Measurements from ENCODE around the gene ISG20L2. TPM values are rescaled to one million over a fixed set of nuclear protein-coding genes. Genes with fewer than 3 reads are reported as not detected.
A peak's percentile ranks its signal among the peaks of the same experiment; 100 is the strongest.

The ISG20L2 gene
- total RNA-seq, 1 donor from 2014 or later = 23.7 TPM

DNA sequence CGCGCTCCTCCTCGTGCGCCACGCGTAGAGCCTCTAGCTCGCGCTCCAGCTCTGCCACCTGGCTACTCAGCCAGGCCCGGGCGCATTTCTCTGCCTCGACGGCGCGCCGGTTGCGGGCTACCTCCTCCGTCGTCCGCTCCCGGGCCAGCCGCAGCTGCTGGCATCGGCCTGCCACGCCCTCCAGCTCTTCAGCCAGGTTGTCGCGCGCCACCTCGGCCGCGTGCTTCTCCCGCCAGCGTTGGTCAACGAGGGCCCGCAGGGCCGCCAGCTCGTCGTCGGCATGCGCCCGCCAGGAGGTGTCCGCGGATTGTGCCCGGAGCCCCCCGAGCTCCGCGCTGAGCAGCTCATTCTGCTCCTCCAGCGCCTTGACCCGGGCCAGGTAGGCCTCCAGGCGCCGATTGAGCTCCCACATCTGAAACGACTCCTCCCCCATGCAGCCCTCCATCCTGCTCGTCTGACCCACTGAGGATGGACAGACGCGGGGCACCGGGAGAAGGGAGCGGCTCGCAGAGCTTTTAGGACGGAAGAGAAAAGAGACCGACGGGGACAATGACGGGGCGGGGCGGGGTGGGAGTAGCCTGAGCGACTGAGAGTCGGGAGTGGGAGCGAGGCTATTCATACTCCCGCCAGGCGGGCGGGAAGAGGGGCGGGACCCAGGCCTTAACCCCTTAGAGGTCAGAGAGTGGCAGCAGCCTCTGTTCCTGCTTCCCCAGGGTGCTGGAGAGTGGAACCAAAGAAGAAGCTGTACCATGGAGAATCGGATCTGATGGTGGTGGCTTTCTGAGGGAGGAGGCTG lies 51.5 kb downstream of the ISG20L2 start, which contains the start of gene NES:
Gene NES, minus strand, starts transcription at position 588 of the 796 bp plus-strand sequence. Its CDS starts 143 bp downstream, at position 445.
- Mint-ChIP-seq H3K27ac (ENCODE audit: unreplicated experiment) (peak within 1 kb of the TSS; percentile 62), H3K4me3 (ENCODE audit: unreplicated experiment) (peak within 1 kb of the TSS; percentile 64), H3K4me1 (ENCODE audit: low read depth) (peaks cover 25% of the 10 kb centered on the region), H3K27me3 (ENCODE audit: low read depth) (peaks cover 27% of the 10 kb centered on the region), H3K9me3 (ENCODE audit: low read depth) (no peaks in the 10 kb centered on the region), H3K36me3 (ENCODE audit: low read depth) (peaks cover 6% of the 10 kb centered on the region)
- no peak for DNase-seq (ENCODE audit: low spot score)
- TF ChIP-seq, protein P1, sequence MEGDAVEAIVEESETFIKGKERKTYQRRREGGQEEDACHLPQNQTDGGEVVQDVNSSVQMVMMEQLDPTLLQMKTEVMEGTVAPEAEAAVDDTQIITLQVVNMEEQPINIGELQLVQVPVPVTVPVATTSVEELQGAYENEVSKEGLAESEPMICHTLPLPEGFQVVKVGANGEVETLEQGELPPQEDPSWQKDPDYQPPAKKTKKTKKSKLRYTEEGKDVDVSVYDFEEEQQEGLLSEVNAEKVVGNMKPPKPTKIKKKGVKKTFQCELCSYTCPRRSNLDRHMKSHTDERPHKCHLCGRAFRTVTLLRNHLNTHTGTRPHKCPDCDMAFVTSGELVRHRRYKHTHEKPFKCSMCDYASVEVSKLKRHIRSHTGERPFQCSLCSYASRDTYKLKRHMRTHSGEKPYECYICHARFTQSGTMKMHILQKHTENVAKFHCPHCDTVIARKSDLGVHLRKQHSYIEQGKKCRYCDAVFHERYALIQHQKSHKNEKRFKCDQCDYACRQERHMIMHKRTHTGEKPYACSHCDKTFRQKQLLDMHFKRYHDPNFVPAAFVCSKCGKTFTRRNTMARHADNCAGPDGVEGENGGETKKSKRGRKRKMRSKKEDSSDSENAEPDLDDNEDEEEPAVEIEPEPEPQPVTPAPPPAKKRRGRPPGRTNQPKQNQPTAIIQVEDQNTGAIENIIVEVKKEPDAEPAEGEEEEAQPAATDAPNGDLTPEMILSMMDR (IDR thresholded peaks at IDR 0.05) = no peak

GRCh38 chr1:156676114-156676819 lies 52.3 kb downstream of the ISG20L2 start:
- TF ChIP-seq, protein P1 (IDR thresholded peaks at IDR 0.05) = no peak
- Mint-ChIP-seq H3K36me3 (ENCODE audit: low read depth) (peaks cover 6% of the 10 kb centered on the region), H3K4me1 (ENCODE audit: low read depth) (peaks cover 25% of the 10 kb centered on the region), H3K9me3 (ENCODE audit: low read depth) (no peaks in the 10 kb centered on the region), H3K27me3 (ENCODE audit: low read depth) (peaks cover 23% of the 10 kb centered on the region), H3K4me3 (ENCODE audit: unreplicated experiment) (no peak overlapping the region), H3K27ac (ENCODE audit: unreplicated experiment) (no peak overlapping the region)
- no peak for DNase-seq (ENCODE audit: low spot score)

- peaks cover 6% of the 10 kb centered on the region for H3K36me3 Mint-ChIP-seq (ENCODE audit: low read depth)
- no peak overlapping the region for H3K27ac Mint-ChIP-seq (ENCODE audit: unreplicated experiment)
- no peaks in the 10 kb centered on the region for H3K9me3 Mint-ChIP-seq (ENCODE audit: low read depth)
- DNase-seq (ENCODE audit: low spot score) = no peak
- H3K4me3 Mint-ChIP-seq (ENCODE audit: unreplicated experiment) = no peak overlapping the region
- peaks cover 25% of the 10 kb centered on the region for H3K4me1 Mint-ChIP-seq (ENCODE audit: low read depth)
- H3K27me3 Mint-ChIP-seq (ENCODE audit: low read depth) = peaks cover 21% of the 10 kb centered on the region
- TF ChIP-seq, protein P1 (IDR thresholded peaks at IDR 0.05) = no peak
These were observed 53.1 kb downstream of the ISG20L2 start for GRCh38 chr1:156675210-156676113.

DNA sequence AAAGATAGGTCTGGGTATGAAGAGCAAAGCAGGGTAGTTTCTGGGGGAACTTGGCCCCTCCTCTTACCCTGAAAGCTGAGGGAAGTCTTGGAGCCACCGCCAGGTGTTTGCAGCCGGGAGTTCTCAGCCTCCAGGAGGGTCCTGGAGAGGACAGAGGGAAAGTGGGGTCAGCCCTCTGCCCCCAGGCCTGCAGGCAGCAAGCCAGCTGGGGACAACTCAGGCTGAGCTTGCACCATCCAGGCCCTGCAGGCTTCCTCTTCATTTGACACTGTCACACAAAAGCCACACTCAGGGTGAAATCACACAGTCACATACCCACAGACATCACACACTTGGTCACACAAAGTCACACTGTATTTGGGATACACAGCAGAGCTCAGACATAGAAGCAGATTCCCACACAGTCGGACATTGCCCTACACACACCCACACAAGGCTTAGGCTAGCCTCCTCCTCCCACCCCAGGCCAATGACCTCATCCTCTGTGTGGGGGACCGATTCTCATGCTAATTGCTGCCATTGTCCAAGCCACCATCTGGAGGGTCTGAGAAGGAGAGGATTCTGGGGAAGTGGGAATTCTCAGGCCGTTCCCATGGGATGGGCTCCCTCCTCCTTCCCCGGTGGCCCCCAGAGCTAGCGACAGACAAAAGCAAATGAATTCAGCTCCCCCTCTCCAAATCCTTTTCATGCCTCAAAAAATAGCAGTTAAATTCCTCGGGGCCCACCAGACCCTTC lies 55.0 kb downstream of the ISG20L2 start:
- Mint-ChIP-seq H3K36me3 (ENCODE audit: low read depth) (peaks cover 6% of the 10 kb centered on the region), H3K27me3 (ENCODE audit: low read depth) (peaks cover 16% of the 10 kb centered on the region), H3K9me3 (ENCODE audit: low read depth) (no peaks in the 10 kb centered on the region), H3K27ac (ENCODE audit: unreplicated experiment) (no peak overlapping the region), H3K4me3 (ENCODE audit: unreplicated experiment) (no peak overlapping the region), H3K4me1 (ENCODE audit: low read depth) (peaks cover 25% of the 10 kb centered on the region)
- TF ChIP-seq, protein P1 (IDR thresholded peaks at IDR 0.05) = no peak
- DNase-seq (ENCODE audit: low spot score) = no peak

Other genes starting within 250 kb of the ISG20L2 start
- gene MEF2D, start 228.0 kb downstream of the ISG20L2 start, total RNA-seq = 42.3 to 64.7 TPM (median 62.0 TPM) in 3 replicates
- 6.8 to 10.8 TPM (median 9.8 TPM) in 3 replicates for gene IQGAP3, start 156.2 kb downstream of the ISG20L2 start, total RNA-seq
- not detected in 3 replicates for gene TTC24, start 149.0 kb downstream of the ISG20L2 start, total RNA-seq
- 54.8 to 59.6 TPM (median 56.2 TPM) in 3 replicates for gene NAXE, start 137.0 kb downstream of the ISG20L2 start, total RNA-seq
- gene GPATCH4, start 127.3 kb downstream of the ISG20L2 start, total RNA-seq = 14.4 to 21.6 TPM (median 16.4 TPM) in 3 replicates
- 0.36 TPM in 1 of 3 replicates, not detected in the others for gene HAPLN2, start 109.4 kb downstream of the ISG20L2 start, total RNA-seq
- 1.3 TPM in 1 of 3 replicates, not detected in the others for gene BCAN, start 86.6 kb downstream of the ISG20L2 start, total RNA-seq
- gene NES, start 51.4 kb downstream of the ISG20L2 start, total RNA-seq = 6.0 to 11.6 TPM (median 6.9 TPM) in 3 replicates
- gene CRABP2, start 23.2 kb downstream of the ISG20L2 start, total RNA-seq = 88.7 to 193 TPM (median 93.5 TPM) in 3 replicates
- gene METTL25B, start 297 bp downstream of the ISG20L2 start, total RNA-seq = 11.4 to 17.1 TPM (median 14.1 TPM) in 3 replicates
- 38.6 to 58.3 TPM (median 40.3 TPM) in 3 replicates for gene MRPL24, start 12.3 kb upstream of the ISG20L2 start, total RNA-seq
- gene HDGF, start 22.9 kb upstream of the ISG20L2 start, total RNA-seq = 136 to 143 TPM (median 140 TPM) in 3 replicates
- gene PRCC, start 38.8 kb upstream of the ISG20L2 start, total RNA-seq = 57.0 to 61.7 TPM (median 60.9 TPM) in 3 replicates
- gene SH2D2A, start 88.1 kb upstream of the ISG20L2 start, total RNA-seq = not detected in 3 replicates
- gene INSRR, start 130.4 kb upstream of the ISG20L2 start, total RNA-seq = not detected in 3 replicates
- gene NTRK1, start 132.1 kb upstream of the ISG20L2 start, total RNA-seq = not detected in 3 replicates
- gene PEAR1, start 165.0 kb upstream of the ISG20L2 start, total RNA-seq = 1.4 to 13.7 TPM (median 9.9 TPM) in 3 replicates
- not detected in 3 replicates for gene LRRC71, start 191.9 kb upstream of the ISG20L2 start, total RNA-seq

All from chondrocyte (in vitro differentiated cells).